GDM1 (cell line): ENCODE measurements around the gene GUCA1A.
"Not testable (repeated sequence)": the region's sequence is repeated elsewhere in the genome, so short reads cannot be mapped to it uniquely, and the experiment has no call there.

ENCODE experiments used
- DNase-seq: peaks from one replicate; lab custom pipeline; 2025; lab: John Stamatoyannopoulos, UW

The GUCA1A gene

GRCh38 chr6:42210551-42210950 lies 37.4 kb downstream of the GUCA1A start:
- no peak for DNase-seq

DNA sequence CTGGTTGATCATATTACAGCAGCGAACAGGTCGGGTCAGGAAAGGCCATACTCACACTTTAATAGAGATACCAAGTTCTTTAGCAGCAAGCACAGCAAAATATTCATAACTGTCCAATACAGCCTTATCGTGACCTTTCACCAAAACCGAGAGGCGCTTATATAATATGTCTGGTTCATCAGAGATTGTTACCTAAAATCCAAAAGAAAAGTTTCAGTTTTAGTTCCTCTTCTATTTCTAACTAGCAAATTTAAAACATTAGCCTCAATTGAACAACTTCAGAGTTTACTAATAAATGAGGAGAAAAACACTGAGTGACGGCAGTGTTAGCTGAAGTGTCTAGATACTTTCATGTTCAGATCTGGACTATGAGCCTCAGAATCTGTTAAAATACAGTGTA lies 38.6 kb downstream of the GUCA1A start:
- no peak for DNase-seq

DNA sequence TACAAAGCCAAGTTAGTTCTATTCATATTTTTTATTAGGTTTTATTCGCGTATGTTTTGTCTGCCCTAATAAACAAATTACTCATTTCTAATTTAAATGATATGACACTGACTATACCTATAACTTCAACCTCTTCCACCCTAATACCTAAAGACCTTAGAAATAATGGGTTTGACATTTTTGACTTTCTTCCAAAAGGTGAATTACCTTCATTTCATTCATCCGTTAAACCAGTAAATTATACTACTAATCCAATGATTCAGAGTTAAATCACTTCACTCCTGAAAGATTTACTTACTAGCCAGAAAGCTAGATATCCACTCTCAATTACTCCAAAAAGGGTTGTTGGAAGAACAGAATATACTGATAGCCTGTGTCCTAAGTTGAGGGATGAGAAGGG lies 39.3 kb downstream of the GUCA1A start:
- no peak for DNase-seq

GRCh38 chr6:42216495-42216894 lies 43.3 kb downstream of the GUCA1A start:
- not testable (repeated sequence) for DNase-seq

GRCh38 chr6:42217157-42217518 lies 44.0 kb downstream of the GUCA1A start:
- DNase-seq: no peak

- peak; percentile 85 for DNase-seq
Observed at GRCh38 chr6:42217519-42218367, 44.6 kb downstream of the GUCA1A start, which contains the start of gene MRPS10. Gene MRPS10 (minus strand): TSS chr6:42217861. CDS start chr6:42217849, 12 bp downstream.

- DNase-seq: no peak
Observed at GRCh38 chr6:42220807-42221206, 47.6 kb downstream of the GUCA1A start.

DNA sequence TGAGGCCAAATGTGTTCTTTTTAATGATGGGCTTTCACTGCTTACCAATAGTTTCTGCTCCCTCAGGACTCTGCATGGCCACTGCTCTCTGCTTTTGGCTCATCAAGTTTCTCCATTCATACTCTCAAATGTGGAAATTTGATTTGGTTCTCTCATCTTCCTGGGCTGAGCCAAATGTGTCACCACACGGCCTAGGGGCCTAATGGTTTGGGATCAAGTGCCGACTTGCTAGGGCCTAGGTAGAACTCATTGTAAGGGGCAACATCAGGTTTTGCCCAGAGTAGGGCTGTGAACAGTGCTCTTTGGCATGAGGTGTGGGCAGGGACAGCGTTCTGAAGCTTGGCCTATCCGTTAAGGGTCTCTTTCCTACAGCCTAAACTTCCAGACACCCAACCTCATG lies 48.4 kb downstream of the GUCA1A start:
- DNase-seq: no peak

- no peak for DNase-seq
Observed at GRCh38 chr6:42222448-42222847, 49.3 kb downstream of the GUCA1A start.

DNA sequence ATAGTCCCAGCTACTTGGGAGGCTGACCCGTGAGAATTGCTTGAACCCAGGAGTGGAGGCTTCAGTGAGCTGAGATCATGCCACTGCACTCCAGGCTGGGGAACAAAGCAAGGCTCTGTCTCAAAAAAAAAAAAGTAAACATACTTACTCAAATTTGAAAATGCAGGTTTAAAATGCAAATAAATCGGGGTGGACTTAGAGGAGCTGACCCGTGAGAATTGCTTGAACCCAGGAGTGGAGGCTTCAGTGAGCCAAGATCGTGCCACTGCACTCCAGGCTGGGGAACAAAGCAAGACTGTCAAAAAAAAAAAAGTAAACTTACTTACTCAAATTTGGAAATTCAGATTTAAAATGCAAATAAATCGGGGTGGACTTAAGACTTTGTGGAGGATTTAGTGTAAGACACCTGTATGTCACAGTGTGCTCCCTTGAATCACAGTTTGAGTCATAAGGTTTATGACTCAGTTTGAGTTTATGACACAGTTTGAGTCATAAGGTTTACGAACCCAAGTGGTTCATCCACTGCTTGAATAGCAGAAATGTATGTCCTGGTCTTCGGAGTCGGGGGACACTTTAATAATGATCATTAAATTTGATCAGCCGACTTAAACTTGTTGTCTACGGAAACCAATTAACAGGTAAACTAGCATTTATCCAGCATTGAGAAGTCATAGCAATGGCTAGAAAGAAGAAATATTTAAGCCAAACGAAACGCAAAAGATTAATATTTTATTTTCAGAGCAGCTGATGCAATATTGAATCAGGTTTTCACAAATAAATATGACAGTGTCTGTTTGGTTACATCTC lies 51.3 kb downstream of the GUCA1A start:
- no peak for DNase-seq

- DNase-seq: no peak
Observed at GRCh38 chr6:42225029-42225339, 51.8 kb downstream of the GUCA1A start.

- DNase-seq: no peak
Observed at GRCh38 chr6:42225419-42225818, 52.3 kb downstream of the GUCA1A start.

DNA sequence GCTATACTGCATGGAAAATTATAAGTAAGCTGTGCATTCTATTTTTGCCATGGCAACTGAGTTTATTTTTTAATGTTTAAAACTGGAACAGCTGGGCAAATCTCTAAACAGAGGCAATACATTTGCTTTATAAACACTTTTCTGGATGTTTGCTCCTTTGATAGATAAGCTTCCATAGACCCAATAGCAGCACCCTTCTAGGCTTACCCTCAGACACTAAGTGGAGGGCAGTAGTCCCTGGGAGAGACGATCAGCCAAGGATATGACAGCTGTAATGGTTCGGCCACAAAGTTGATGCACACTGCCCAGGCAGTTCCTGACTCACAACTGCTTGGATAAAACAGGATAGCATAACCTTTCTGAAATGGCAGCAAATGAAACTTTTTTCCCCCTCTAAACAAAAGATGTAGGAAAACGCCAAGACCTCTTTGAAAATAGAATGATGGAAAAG lies 53.0 kb downstream of the GUCA1A start:
- DNase-seq: no peak

DNA sequence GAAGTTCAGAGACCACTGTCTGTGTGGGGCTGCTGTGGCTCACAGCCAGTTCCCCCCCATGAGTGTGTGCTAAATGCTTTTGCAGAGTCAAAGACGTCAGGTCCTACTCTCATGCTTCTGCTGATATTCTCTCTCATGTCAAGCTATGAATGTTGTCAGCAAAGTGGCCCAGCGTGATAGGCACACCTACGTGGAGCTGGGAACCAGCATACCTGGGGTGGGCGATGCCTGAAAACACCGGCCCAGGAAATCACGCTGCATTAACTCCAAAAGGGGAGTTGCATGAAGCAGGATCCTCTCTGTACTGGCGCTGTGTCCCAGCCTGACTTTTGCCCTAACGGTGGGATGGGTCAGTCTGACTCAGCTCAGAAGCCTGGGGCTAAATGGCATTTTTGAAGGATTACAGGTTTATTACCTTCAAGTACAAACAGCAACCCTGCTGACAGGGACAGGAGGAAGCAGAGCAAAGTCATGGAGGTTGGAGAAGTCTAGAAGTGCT lies 53.5 kb downstream of the GUCA1A start:
- no peak for DNase-seq

DNA sequence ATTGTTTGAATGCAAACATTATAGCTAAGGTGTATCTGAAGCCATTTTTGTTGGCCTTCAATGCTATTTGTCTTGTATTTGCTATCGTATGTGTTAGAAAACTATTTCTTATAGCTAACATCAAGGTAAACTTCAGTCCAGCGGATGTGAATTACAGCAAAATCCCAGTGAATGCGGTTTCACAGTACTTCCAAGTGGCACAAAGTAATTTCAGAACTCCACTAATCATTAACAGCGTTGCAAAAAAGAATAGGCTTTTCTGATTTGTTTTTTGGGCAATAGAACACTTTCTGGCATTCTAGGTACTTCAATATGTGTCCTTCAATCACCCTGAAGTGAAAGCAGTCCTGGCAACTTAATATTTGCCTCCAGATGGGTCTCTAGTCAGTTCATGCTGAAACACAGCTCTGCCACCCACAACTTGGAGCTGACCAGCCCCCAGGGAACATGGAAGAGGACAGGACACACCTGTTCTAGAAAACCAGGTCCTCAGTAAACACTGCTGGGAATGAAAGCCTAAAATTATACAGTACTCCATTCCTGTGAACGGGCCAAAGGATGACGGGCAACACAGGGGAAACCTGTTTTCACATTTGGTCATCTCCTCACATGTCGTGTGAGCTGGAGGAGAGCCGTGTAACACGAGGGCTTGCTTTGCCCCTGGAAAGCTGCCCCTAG lies 54.1 kb downstream of the GUCA1A start:
- DNase-seq: no peak

- no peak for DNase-seq
Observed at GRCh38 chr6:42228305-42228704, 55.1 kb downstream of the GUCA1A start.
